Liver (tissue), 3 donors: ENCODE data around the gene TRIM9.

Experiments
- EGR1 ChIP-seq, 2 donors: IDR thresholded peaks; 2 replicates each; pipeline ENCODE4 v1.6.1; 2016 to 2018; ENCODE audit warnings: antibody characterized with exemption in 2 of 2, low read depth in 2 of 2
- GABPA ChIP-seq, 2 donors: IDR thresholded peaks in 1 of 2; conservative IDR thresholded peaks in 1 of 2; 2 replicates each; pipeline ENCODE4 v1.6.1; 2016; ENCODE audit warnings: antibody characterized with exemption in 2 of 2, mild to moderate bottlenecking in 1 of 2, moderate library complexity in 1 of 2
- JUND ChIP-seq, 2 donors: IDR thresholded peaks; 2 replicates each; pipeline ENCODE4 v1.6.1; 2016; ENCODE audit warnings: antibody characterized with exemption in 2 of 2
- RAD21 ChIP-seq, 2 donors: IDR thresholded peaks; 2 replicates each; pipeline ENCODE4 v1.6.1; 2016; ENCODE audit warnings: antibody characterized with exemption in 2 of 2, mild to moderate bottlenecking in 2 of 2
- RXRA ChIP-seq, 2 donors: IDR thresholded peaks; 2 replicates each; pipeline ENCODE4 v1.6.1; 2017 to 2018; ENCODE audit warnings: antibody characterized with exemption in 2 of 2, mild to moderate bottlenecking in 1 of 2
- SP1 ChIP-seq: IDR thresholded peaks from 2 replicates; pipeline ENCODE4 v1.6.1; 2018; ENCODE audit warnings: antibody characterized with exemption, mild to moderate bottlenecking
- TAF1 ChIP-seq: conservative IDR thresholded peaks from 2 replicates; pipeline ENCODE4 v1.6.1; 2016; ENCODE audit warnings: antibody characterized with exemption, mild to moderate bottlenecking
- YY1 ChIP-seq: IDR thresholded peaks from 2 replicates; pipeline ENCODE4 v1.6.1; 2016; ENCODE audit warnings: antibody characterized with exemption, mild to moderate bottlenecking
- TF ChIP-seq, protein P1 (sequence below): IDR thresholded peaks from 2 replicates; pipeline ENCODE4 v1.6.1; 2016; ENCODE audit warnings: antibody characterized with exemption
- TF ChIP-seq, protein P2 (sequence below): fragments of 150-350 bp; IDR thresholded peaks from 2 replicates; pipeline ENCODE4 v1.5.1; 2017; ENCODE audit warnings: improper control_type of control experiment, low read depth, low read length; ENCODE audit not compliant: missing input control
- TF ChIP-seq, protein P3 (sequence below): IDR thresholded peaks from 2 replicates; pipeline ENCODE4 v1.6.1; 2016; ENCODE audit warnings: antibody characterized with exemption
- TF ChIP-seq, protein P4 (sequence below): IDR thresholded peaks from 2 replicates; pipeline ENCODE4 v1.6.1; 2016; ENCODE audit warnings: antibody characterized with exemption, mild to moderate bottlenecking
- donor health status: healthy.
- donor health status: healthy.

DNA sequence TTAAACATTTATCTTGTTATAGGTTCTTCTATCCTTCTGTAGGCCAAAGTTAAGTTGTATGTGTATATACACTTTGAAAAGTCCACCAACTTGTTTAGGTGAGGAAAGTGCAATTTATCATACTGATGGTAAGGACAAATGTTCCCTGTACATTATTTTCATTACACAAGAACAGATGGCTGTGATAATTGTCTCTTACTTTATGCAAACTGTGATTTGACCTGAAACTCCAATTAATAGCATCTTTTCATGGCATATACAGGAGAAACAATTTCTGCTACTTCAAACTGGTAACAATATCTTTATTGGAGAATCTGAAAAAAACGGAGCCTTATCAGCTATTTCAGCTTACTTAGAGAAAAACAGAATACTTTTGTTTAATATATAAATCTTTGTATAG lies 5.6 kb downstream of the TRIM9 start:
- no peak for TF ChIP-seq YY1
- TF ChIP-seq JUND (IDR thresholded peaks at IDR 0.05), result no peak
- TF ChIP-seq, protein P1, sequence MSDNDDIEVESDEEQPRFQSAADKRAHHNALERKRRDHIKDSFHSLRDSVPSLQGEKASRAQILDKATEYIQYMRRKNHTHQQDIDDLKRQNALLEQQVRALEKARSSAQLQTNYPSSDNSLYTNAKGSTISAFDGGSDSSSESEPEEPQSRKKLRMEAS, result no peak
- TF ChIP-seq, protein P2, sequence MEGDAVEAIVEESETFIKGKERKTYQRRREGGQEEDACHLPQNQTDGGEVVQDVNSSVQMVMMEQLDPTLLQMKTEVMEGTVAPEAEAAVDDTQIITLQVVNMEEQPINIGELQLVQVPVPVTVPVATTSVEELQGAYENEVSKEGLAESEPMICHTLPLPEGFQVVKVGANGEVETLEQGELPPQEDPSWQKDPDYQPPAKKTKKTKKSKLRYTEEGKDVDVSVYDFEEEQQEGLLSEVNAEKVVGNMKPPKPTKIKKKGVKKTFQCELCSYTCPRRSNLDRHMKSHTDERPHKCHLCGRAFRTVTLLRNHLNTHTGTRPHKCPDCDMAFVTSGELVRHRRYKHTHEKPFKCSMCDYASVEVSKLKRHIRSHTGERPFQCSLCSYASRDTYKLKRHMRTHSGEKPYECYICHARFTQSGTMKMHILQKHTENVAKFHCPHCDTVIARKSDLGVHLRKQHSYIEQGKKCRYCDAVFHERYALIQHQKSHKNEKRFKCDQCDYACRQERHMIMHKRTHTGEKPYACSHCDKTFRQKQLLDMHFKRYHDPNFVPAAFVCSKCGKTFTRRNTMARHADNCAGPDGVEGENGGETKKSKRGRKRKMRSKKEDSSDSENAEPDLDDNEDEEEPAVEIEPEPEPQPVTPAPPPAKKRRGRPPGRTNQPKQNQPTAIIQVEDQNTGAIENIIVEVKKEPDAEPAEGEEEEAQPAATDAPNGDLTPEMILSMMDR, result no peak
- TF ChIP-seq GABPA (IDR thresholded peaks at IDR 0.05 in 1 of 2, conservative IDR thresholded peaks at IDR 0.05 in 1 of 2), result no peak
- TF ChIP-seq, protein P3, sequence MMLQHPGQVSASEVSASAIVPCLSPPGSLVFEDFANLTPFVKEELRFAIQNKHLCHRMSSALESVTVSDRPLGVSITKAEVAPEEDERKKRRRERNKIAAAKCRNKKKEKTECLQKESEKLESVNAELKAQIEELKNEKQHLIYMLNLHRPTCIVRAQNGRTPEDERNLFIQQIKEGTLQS, result no peak
- TF ChIP-seq SP1, result no peak
- TF ChIP-seq RAD21 (IDR thresholded peaks at IDR 0.05), result no peak
- TF ChIP-seq RXRA (IDR thresholded peaks at IDR 0.05), result no peak
- TF ChIP-seq, protein P4, sequence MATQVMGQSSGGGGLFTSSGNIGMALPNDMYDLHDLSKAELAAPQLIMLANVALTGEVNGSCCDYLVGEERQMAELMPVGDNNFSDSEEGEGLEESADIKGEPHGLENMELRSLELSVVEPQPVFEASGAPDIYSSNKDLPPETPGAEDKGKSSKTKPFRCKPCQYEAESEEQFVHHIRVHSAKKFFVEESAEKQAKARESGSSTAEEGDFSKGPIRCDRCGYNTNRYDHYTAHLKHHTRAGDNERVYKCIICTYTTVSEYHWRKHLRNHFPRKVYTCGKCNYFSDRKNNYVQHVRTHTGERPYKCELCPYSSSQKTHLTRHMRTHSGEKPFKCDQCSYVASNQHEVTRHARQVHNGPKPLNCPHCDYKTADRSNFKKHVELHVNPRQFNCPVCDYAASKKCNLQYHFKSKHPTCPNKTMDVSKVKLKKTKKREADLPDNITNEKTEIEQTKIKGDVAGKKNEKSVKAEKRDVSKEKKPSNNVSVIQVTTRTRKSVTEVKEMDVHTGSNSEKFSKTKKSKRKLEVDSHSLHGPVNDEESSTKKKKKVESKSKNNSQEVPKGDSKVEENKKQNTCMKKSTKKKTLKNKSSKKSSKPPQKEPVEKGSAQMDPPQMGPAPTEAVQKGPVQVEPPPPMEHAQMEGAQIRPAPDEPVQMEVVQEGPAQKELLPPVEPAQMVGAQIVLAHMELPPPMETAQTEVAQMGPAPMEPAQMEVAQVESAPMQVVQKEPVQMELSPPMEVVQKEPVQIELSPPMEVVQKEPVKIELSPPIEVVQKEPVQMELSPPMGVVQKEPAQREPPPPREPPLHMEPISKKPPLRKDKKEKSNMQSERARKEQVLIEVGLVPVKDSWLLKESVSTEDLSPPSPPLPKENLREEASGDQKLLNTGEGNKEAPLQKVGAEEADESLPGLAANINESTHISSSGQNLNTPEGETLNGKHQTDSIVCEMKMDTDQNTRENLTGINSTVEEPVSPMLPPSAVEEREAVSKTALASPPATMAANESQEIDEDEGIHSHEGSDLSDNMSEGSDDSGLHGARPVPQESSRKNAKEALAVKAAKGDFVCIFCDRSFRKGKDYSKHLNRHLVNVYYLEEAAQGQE, result no peak
- no peak for TF ChIP-seq EGR1 (IDR thresholded peaks at IDR 0.05; ENCODE audit: low read depth in 2 of 2)
- TF ChIP-seq TAF1, result no peak
